ENCODE data around the gene MKNK1. TPM values are rescaled to one million over a fixed set of nuclear protein-coding genes. Genes with fewer than 3 reads are reported as not detected.

Gene MKNK1
- total RNA-seq, 1 experiment from 2014 or later: 40.1 TPM

DNA sequence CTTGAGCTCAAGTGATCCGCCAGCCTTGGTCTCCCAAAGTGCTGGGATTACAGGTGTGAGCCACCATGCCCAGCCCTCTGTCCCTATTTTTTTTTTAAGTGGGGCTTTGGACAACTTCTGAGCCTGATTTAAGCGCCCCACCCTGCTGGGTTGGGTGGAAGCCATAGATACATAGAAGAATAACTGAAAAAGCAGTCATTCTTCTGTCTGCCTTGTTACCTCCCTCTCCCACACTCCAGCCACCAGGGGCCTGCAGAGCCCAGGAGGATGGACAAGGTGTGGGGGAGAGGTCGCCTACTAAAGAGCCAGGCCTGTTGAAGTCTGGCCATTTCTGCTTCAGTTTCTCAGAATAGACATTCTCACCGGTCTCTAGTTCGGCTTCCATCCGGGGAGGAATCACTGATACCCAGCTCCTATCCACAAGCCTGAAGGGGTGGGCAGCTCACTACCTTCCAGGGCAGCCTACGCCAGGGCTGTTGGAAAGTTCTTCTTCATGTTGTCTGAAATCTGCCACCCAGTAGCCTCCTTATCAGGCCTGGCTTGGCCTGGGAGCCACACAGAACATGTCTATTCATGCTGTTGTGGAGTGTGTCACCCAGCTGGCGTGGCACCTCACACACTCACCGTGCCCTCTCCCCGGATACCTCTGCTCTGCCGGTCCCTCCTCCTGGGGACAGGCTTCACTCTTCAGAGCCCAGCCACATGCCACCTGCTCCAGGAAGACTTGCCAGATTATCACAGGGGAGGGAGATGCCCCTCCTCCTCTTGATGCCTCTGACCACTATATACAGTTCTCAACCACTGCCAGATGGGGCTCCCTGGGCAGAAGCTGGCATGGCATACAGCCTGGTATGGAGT lies 80.3 kb downstream of the MKNK1 start:
- Histone ChIP-seq H3K9me3 (ENCODE audit: control insufficient read depth, insufficient read depth, low read depth, low read length) (no peaks in the 10 kb centered on the region), H3K4me3 (ENCODE audit: low read depth in 2 of 2, low read length in 2 of 2) (no peak overlapping the region), H3K4me1 (ENCODE audit: control insufficient read depth, insufficient read depth, low read length) (peaks cover 4% of the 10 kb centered on the region; the same call in 1 of the 2 replicates), H3K27ac (ENCODE audit: low read length) (no peak overlapping the region), H3K27me3 (ENCODE audit: control insufficient read depth, insufficient read depth, low read length) (no peaks in the 10 kb centered on the region), H3K36me3 (ENCODE audit: control insufficient read depth, insufficient read depth, low read length) (no peaks in the 10 kb centered on the region)
- intact Hi-C loops (cut with micrococcal nuclease; ENCODE audit: unreplicated experiment) (no loop called here), in situ Hi-C loops (cut with HindIII; ENCODE audit: low pct_unique_long_range_greater_than_20kb, low sequenced_read_pairs) (no loop called here)
- no peak for DNase-seq (ENCODE audit: low read depth, low spot score)
- ChIA-PET POLR2A (interaction anchor here (0.7 kb wide), 1 partner anchor 16 kb away, joined by 3 read pairs; no protein-coding TSS in a partner anchor), CTCF (interaction anchor here (1.2 kb wide), 1 partner anchor 77 kb away, joined by 3 read pairs; no protein-coding TSS in a partner anchor)
- TF ChIP-seq, protein P1, sequence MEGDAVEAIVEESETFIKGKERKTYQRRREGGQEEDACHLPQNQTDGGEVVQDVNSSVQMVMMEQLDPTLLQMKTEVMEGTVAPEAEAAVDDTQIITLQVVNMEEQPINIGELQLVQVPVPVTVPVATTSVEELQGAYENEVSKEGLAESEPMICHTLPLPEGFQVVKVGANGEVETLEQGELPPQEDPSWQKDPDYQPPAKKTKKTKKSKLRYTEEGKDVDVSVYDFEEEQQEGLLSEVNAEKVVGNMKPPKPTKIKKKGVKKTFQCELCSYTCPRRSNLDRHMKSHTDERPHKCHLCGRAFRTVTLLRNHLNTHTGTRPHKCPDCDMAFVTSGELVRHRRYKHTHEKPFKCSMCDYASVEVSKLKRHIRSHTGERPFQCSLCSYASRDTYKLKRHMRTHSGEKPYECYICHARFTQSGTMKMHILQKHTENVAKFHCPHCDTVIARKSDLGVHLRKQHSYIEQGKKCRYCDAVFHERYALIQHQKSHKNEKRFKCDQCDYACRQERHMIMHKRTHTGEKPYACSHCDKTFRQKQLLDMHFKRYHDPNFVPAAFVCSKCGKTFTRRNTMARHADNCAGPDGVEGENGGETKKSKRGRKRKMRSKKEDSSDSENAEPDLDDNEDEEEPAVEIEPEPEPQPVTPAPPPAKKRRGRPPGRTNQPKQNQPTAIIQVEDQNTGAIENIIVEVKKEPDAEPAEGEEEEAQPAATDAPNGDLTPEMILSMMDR (IDR thresholded peaks at IDR 0.05): no peak
- TF ChIP-seq SIN3A (IDR thresholded peaks at IDR 0.05; ENCODE audit: borderline replicate concordance, insufficient read depth, low read depth, low read length): no peak
- TF ChIP-seq, protein P2, sequence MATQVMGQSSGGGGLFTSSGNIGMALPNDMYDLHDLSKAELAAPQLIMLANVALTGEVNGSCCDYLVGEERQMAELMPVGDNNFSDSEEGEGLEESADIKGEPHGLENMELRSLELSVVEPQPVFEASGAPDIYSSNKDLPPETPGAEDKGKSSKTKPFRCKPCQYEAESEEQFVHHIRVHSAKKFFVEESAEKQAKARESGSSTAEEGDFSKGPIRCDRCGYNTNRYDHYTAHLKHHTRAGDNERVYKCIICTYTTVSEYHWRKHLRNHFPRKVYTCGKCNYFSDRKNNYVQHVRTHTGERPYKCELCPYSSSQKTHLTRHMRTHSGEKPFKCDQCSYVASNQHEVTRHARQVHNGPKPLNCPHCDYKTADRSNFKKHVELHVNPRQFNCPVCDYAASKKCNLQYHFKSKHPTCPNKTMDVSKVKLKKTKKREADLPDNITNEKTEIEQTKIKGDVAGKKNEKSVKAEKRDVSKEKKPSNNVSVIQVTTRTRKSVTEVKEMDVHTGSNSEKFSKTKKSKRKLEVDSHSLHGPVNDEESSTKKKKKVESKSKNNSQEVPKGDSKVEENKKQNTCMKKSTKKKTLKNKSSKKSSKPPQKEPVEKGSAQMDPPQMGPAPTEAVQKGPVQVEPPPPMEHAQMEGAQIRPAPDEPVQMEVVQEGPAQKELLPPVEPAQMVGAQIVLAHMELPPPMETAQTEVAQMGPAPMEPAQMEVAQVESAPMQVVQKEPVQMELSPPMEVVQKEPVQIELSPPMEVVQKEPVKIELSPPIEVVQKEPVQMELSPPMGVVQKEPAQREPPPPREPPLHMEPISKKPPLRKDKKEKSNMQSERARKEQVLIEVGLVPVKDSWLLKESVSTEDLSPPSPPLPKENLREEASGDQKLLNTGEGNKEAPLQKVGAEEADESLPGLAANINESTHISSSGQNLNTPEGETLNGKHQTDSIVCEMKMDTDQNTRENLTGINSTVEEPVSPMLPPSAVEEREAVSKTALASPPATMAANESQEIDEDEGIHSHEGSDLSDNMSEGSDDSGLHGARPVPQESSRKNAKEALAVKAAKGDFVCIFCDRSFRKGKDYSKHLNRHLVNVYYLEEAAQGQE (IDR thresholded peaks at IDR 0.05; ENCODE audit: insufficient read depth in 1 of 2, low read depth in 2 of 2, low read length in 1 of 2): no peak
- TF ChIP-seq TCF7L2 (IDR thresholded peaks at IDR 0.05; ENCODE audit: low read depth, low read length): no peak
- TF ChIP-seq POLR2AphosphoS5 (IDR thresholded peaks at IDR 0.05; ENCODE audit: low read depth, low read length): no peak
- ATAC-seq: no peak
- BruUV-seq (replicated peaks): no TSS peak

DNA sequence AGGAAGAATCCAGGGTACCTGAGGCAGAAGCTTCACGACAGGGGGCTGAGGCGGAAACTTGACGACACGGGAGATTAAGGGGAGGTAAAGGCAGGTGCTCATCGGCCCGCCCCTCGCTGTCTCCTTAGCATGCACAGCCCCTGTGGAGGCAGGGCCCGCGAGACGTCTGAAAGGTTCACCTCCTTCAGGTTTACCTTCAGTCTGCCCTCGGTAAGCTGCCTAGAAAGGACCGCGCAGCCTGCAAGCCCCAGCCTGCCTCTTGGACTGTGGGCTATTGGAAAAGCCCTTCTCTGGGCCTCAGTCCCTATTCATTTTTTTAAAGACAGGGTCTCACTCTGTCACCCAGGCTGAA lies 81.1 kb downstream of the MKNK1 start:
- no TSS peak for BruUV-seq (replicated peaks)
- H3K27me3 ChIP-seq (ENCODE audit: control insufficient read depth, insufficient read depth, low read length): no peaks in the 10 kb centered on the region
- no peak for DNase-seq (ENCODE audit: low read depth, low spot score)
- peaks cover 4% of the 10 kb centered on the region; the same call in 1 of the 2 replicates for H3K4me1 ChIP-seq (ENCODE audit: control insufficient read depth, insufficient read depth, low read length)
- no peak overlapping the region for H3K27ac ChIP-seq (ENCODE audit: low read length)
- no peak overlapping the region for H3K4me3 ChIP-seq (ENCODE audit: low read depth in 2 of 2, low read length in 2 of 2)
- no peaks in the 10 kb centered on the region for H3K9me3 ChIP-seq (ENCODE audit: control insufficient read depth, insufficient read depth, low read depth, low read length)
- no peak for ATAC-seq
- in situ Hi-C loops (cut with HindIII; ENCODE audit: low pct_unique_long_range_greater_than_20kb, low sequenced_read_pairs): no loop called here
- ChIA-PET POLR2A (interaction anchor here (0.7 kb wide), 1 partner anchor 15 kb away, joined by 3 read pairs; no protein-coding TSS in a partner anchor), CTCF (interaction anchor here (1.2 kb wide), 1 partner anchor 76 kb away, joined by 3 read pairs; no protein-coding TSS in a partner anchor)
- TF ChIP-seq, protein P2 (IDR thresholded peaks at IDR 0.05; ENCODE audit: insufficient read depth in 1 of 2, low read depth in 2 of 2, low read length in 1 of 2): no peak
- TF ChIP-seq, protein P1 (IDR thresholded peaks at IDR 0.05): no peak
- TF ChIP-seq TCF7L2 (IDR thresholded peaks at IDR 0.05; ENCODE audit: low read depth, low read length): no peak
- no peak for TF ChIP-seq SIN3A (IDR thresholded peaks at IDR 0.05; ENCODE audit: borderline replicate concordance, insufficient read depth, low read depth, low read length)
- no peak for TF ChIP-seq POLR2AphosphoS5 (IDR thresholded peaks at IDR 0.05; ENCODE audit: low read depth, low read length)
- intact Hi-C loops (cut with micrococcal nuclease; ENCODE audit: unreplicated experiment): no loop called here
- H3K36me3 ChIP-seq (ENCODE audit: control insufficient read depth, insufficient read depth, low read length): no peaks in the 10 kb centered on the region
